SU-DHL-6 (cell line): ENCODE measurements around the gene GPR176.

Experiments
- EZH2phosphoT487 ChIP-seq: fragments of 200-600 bp; sonication (generic), shearing (Covaris generic); conservative IDR thresholded peaks from 2 replicates; pipeline ENCODE4 v1.6.1; 2018; ENCODE audit warnings: mild to moderate bottlenecking, antibody characterized with exemption, low read length, moderate library complexity, mixed read lengths
- TF ChIP-seq, protein P1 (sequence below): fragments of 200-600 bp; sonication (generic); IDR thresholded peaks from one replicate; pipeline ENCODE4 v1.5.1; 2017; ENCODE audit warnings: antibody characterized with exemption, mild to moderate bottlenecking, low read length, moderate library complexity; ENCODE audit not compliant: insufficient read depth, poor library complexity, severe bottlenecking

DNA sequence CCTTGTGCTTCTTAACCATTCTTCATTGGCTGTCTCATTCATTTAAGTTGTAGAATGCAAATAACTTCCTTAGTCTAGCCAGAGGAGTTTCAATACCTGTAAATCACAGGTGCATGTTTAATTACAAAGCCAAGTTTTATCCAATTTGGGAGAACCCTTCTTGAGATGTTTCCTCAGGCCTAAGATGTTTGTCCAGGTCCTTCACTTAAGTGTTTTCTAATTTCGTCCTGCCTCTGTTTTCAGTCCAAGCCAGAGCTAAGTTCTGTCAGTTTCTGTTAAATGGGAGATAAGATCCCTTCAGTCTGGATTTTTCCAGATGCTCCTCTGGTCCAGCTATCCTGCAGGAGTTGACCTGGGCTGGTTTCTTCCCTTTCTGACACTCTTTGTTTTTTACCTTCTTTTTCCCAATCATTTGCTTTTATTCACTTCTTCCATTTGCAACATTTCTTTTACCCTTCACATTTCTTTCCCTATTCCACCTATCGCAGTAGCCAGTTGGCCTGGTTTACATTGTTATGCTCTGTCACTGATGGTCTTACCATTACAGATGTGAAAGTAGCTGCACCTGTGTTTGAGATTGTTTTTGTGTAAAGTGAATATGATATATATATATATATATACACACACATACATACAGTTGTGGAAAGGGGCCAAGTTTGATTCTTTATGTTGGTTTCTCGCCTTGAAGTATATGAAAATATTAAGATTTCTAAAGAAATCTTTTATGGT is 48.4 kb upstream of the GPR176 start:
- TF ChIP-seq, protein P1, sequence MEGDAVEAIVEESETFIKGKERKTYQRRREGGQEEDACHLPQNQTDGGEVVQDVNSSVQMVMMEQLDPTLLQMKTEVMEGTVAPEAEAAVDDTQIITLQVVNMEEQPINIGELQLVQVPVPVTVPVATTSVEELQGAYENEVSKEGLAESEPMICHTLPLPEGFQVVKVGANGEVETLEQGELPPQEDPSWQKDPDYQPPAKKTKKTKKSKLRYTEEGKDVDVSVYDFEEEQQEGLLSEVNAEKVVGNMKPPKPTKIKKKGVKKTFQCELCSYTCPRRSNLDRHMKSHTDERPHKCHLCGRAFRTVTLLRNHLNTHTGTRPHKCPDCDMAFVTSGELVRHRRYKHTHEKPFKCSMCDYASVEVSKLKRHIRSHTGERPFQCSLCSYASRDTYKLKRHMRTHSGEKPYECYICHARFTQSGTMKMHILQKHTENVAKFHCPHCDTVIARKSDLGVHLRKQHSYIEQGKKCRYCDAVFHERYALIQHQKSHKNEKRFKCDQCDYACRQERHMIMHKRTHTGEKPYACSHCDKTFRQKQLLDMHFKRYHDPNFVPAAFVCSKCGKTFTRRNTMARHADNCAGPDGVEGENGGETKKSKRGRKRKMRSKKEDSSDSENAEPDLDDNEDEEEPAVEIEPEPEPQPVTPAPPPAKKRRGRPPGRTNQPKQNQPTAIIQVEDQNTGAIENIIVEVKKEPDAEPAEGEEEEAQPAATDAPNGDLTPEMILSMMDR, result no peak
- no peak for TF ChIP-seq EZH2phosphoT487
